Measurements from ENCODE around the gene CCND1.

- TF ChIP-seq ZNF263 (CRISPR knock-in tag; IDR thresholded peaks at IDR 0.05; ENCODE audit: borderline replicate concordance): no peak
- no peak for TF ChIP-seq MTA2 (IDR thresholded peaks at IDR 0.05; ENCODE audit: low read depth)
- TF ChIP-seq PRPF4 (IDR thresholded peaks at IDR 0.05; ENCODE audit: insufficient read depth, low read depth, low read length, poor library complexity, severe bottlenecking): no peak
- TF ChIP-seq POLR2A (conservative IDR thresholded peaks at IDR 0.05): no peak
- TF ChIP-seq SREBF1 (IDR thresholded peaks at IDR 0.05; ENCODE audit: borderline replicate concordance, low read depth, low read length): no peak
- no peak for TF ChIP-seq CREB1 (IDR thresholded peaks at IDR 0.05)
- TF ChIP-seq CREB1 (CRISPR knock-in tag; IDR thresholded peaks at IDR 0.05): no peak
- TF ChIP-seq HMG20B (CRISPR knock-in tag; IDR thresholded peaks at IDR 0.05): no peak
- no peak for TF ChIP-seq POLR2AphosphoS5 (IDR thresholded peaks at IDR 0.05; ENCODE audit: control insufficient read depth, insufficient read depth, low read depth, low read length)
- no peak for TF ChIP-seq CHD4 (IDR thresholded peaks at IDR 0.05; ENCODE audit: insufficient read depth, insufficient replicate concordance, low read depth, low read length, poor library complexity, severe bottlenecking)
- TF ChIP-seq TCF7L2 (IDR thresholded peaks at IDR 0.05; ENCODE audit: low read depth, low read length): no peak
- no peak for TF ChIP-seq E2F6 (IDR thresholded peaks at IDR 0.05; ENCODE audit: borderline replicate concordance in 1 of 2, extremely low read depth in 1 of 2, insufficient read depth in 1 of 2, insufficient read length in 1 of 2, low read depth in 1 of 2, low read length in 1 of 2, poor library complexity in 1 of 2, severe bottlenecking in 1 of 2)
- TF ChIP-seq RERE (CRISPR knock-in tag; IDR thresholded peaks at IDR 0.05; ENCODE audit: borderline replicate concordance): no peak
- TF ChIP-seq EZH2 (IDR thresholded peaks at IDR 0.05; ENCODE audit: borderline replicate concordance, low read depth, low read length): no peak
These were observed 24.7 kb downstream of the CCND1 start for GRCh38 chr11:69665669-69666068.
